Mammary epithelial cell (primary cell): ENCODE data around the gene RPUSD1.

Source experiments
- EZH2 ChIP-seq: IDR thresholded peaks from 2 replicates; pipeline ENCODE4 v1.6.1; 2012; ENCODE audit warnings: low read length, inconsistent platforms, borderline replicate concordance
- TF ChIP-seq, protein P1 (sequence below), 2 donors: IDR thresholded peaks in 1 of 2; conservative IDR thresholded peaks in 1 of 2; 2 replicates each; pipeline ENCODE4 v1.5.1; 2011 to 2012; ENCODE audit warnings: inconsistent platforms in 2 of 2, low read length in 2 of 2, mild to moderate bottlenecking in 2 of 2, control low read depth in 1 of 2, low read depth in 1 of 2; ENCODE audit not compliant: insufficient read depth in 1 of 2; ENCODE audit errors: extremely low read depth in 1 of 2

DNA sequence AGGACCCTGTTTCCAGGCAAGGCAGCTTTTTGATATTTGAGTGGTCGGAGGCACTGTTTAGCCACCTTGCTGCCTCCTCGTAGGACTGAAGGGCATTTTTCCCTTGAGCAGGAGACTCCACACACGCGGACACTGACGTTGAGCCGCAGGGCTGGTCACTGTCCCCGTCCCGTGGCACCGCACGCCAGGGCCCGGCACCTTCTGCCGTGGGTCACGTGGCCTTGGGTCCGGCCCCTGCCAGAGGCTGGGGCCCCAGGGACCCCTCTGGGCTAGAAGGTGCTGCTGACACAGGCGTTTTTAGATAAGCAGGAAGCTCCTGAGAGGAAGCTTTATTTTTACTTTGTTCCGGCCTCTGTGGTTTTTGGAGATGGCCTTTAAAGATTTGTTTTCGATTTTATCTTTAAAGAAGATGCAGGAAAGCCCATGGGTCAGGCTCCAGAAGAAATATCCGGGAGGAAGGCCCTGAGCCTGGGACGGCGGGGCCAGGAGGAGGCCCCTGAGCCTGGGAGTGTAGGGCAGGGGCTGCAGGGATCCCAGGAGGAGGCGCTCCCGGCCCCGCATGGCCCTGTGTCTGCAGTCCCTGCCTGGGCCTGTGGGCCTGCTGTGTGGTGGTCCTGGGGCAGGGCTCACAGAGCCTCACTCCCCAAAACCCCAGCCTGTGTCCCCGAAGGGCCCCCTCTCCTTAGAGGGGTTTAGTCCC is 42.8 kb upstream of the RPUSD1 start:
- TF ChIP-seq, protein P1, sequence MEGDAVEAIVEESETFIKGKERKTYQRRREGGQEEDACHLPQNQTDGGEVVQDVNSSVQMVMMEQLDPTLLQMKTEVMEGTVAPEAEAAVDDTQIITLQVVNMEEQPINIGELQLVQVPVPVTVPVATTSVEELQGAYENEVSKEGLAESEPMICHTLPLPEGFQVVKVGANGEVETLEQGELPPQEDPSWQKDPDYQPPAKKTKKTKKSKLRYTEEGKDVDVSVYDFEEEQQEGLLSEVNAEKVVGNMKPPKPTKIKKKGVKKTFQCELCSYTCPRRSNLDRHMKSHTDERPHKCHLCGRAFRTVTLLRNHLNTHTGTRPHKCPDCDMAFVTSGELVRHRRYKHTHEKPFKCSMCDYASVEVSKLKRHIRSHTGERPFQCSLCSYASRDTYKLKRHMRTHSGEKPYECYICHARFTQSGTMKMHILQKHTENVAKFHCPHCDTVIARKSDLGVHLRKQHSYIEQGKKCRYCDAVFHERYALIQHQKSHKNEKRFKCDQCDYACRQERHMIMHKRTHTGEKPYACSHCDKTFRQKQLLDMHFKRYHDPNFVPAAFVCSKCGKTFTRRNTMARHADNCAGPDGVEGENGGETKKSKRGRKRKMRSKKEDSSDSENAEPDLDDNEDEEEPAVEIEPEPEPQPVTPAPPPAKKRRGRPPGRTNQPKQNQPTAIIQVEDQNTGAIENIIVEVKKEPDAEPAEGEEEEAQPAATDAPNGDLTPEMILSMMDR (conservative IDR thresholded peaks at IDR 0.05 in 1 of 2, IDR thresholded peaks at IDR 0.05 in 1 of 2; ENCODE audit: extremely low read depth in 1 of 2, insufficient read depth in 1 of 2, low read depth in 1 of 2, low read length in 2 of 2): no peak
- no peak for TF ChIP-seq EZH2
